Measurements from ENCODE around the gene TMEM212.

TMEM212 gene

GRCh38 chr3:171842864-171843518 lies at the start of gene TMEM212:
TMEM212 (plus strand) TSS chr3:171843349; CDS start chr3:171843384, 35 bp downstream.
- DNase-seq, result no peak

- no peak for DNase-seq
Observed at GRCh38 chr3:171796625-171797264, 46.4 kb upstream of the TMEM212 start.

GRCh38 chr3:171797265-171797679 lies 45.9 kb upstream of the TMEM212 start:
- no peak for DNase-seq

GRCh38 chr3:171797873-171798272 lies 45.3 kb upstream of the TMEM212 start:
- no peak for DNase-seq

- DNase-seq, result no peak
Observed at GRCh38 chr3:171799501-171799900, 43.6 kb upstream of the TMEM212 start.

- DNase-seq, result no peak
Observed at GRCh38 chr3:171801738-171802589, 41.2 kb upstream of the TMEM212 start.

- no peak for DNase-seq
Observed at GRCh38 chr3:171802590-171802956, 40.6 kb upstream of the TMEM212 start.

- no peak for DNase-seq
Observed at GRCh38 chr3:171803044-171803443, 40.1 kb upstream of the TMEM212 start.

GRCh38 chr3:171804618-171805389 lies 38.3 kb upstream of the TMEM212 start:
- no peak for DNase-seq

GRCh38 chr3:171805687-171806086 lies 37.5 kb upstream of the TMEM212 start:
- no peak for DNase-seq

- DNase-seq, result no peak
Observed at GRCh38 chr3:171806200-171807128, 36.7 kb upstream of the TMEM212 start.

- no peak for DNase-seq
Observed at GRCh38 chr3:171807129-171807675, 35.9 kb upstream of the TMEM212 start.

GRCh38 chr3:171807806-171808205 lies 35.3 kb upstream of the TMEM212 start:
- DNase-seq, result no peak

GRCh38 chr3:171809611-171809860 lies 33.6 kb upstream of the TMEM212 start:
- no peak for DNase-seq

- DNase-seq, result peak; percentile 82
Observed at GRCh38 chr3:171809861-171810628, 33.1 kb upstream of the TMEM212 start, which contains the start of gene PLD1. PLD1 (minus strand) TSS chr3:171810483; CDS start chr3:171738051, 72,432 bp downstream.

GRCh38 chr3:171810629-171811294 lies 32.4 kb upstream of the TMEM212 start:
- no peak for DNase-seq

GRCh38 chr3:171811295-171811912 lies 31.7 kb upstream of the TMEM212 start:
- no peak for DNase-seq

- no peak for DNase-seq
Observed at GRCh38 chr3:171811913-171812335, 31.2 kb upstream of the TMEM212 start.

- no peak for DNase-seq
Observed at GRCh38 chr3:171812811-171813210, 30.3 kb upstream of the TMEM212 start.
